ENCODE data around the gene PCCA. TPM values are rescaled to one million over a fixed set of nuclear protein-coding genes. Genes with fewer than 3 reads are reported as not detected.

The PCCA gene
- polyA plus RNA-seq, 1 donor: 20.0 TPM

- 92% methylated on average over 2 of the region's 2 CpGs for WGBS (ENCODE audit: insufficient coverage, low lambda C conversion rate)
- Histone ChIP-seq H3K36me3 (ENCODE audit: control insufficient read depth, insufficient read depth, low read length) (no peaks in the 10 kb centered on the region), H3K27me3 (ENCODE audit: control insufficient read depth, insufficient read depth, low read length) (no peaks in the 10 kb centered on the region), H3K9me3 (ENCODE audit: control insufficient read depth, low read depth, low read length) (no peaks in the 10 kb centered on the region), H3K27ac (ENCODE audit: low read length) (no peak overlapping the region), H3K4me3 (ENCODE audit: low read length) (no peak overlapping the region), H3K4me1 (ENCODE audit: control insufficient read depth, insufficient read depth, low read length) (peaks cover 5% of the 10 kb centered on the region)
- DNase-seq: no peak
Observed at GRCh38 chr13:100178309-100178708, 89.4 kb downstream of the PCCA start.

- DNase-seq: no peak
- no peaks in the 10 kb centered on the region for H3K27me3 ChIP-seq (ENCODE audit: control insufficient read depth, insufficient read depth, low read length)
- no peak overlapping the region for H3K27ac ChIP-seq (ENCODE audit: low read length)
- H3K4me1 ChIP-seq (ENCODE audit: control insufficient read depth, insufficient read depth, low read length): peaks cover 8% of the 10 kb centered on the region
- no peaks in the 10 kb centered on the region for H3K9me3 ChIP-seq (ENCODE audit: control insufficient read depth, low read depth, low read length)
- H3K36me3 ChIP-seq (ENCODE audit: control insufficient read depth, insufficient read depth, low read length): no peaks in the 10 kb centered on the region
- H3K4me3 ChIP-seq (ENCODE audit: low read length): no peak overlapping the region
- no CpG with 5 or more reads among the region's 3 CpGs for WGBS (ENCODE audit: insufficient coverage, low lambda C conversion rate)
Observed at GRCh38 chr13:100179276-100179675, 90.4 kb downstream of the PCCA start.

- peak overlapping the region; percentile 4 for H3K27ac ChIP-seq (ENCODE audit: low read length)
- H3K36me3 ChIP-seq (ENCODE audit: control insufficient read depth, insufficient read depth, low read length): no peaks in the 10 kb centered on the region
- 20% methylated on average over 1 of the region's 4 CpGs for WGBS (ENCODE audit: insufficient coverage, low lambda C conversion rate)
- no peaks in the 10 kb centered on the region for H3K27me3 ChIP-seq (ENCODE audit: control insufficient read depth, insufficient read depth, low read length)
- H3K4me3 ChIP-seq (ENCODE audit: low read length): no peak overlapping the region
- peak; percentile 9 to 52 for DNase-seq
- no peaks in the 10 kb centered on the region for H3K9me3 ChIP-seq (ENCODE audit: control insufficient read depth, low read depth, low read length)
- H3K4me1 ChIP-seq (ENCODE audit: control insufficient read depth, insufficient read depth, low read length): peaks cover 8% of the 10 kb centered on the region
Observed at GRCh38 chr13:100182900-100183490, 94.1 kb downstream of the PCCA start.

GRCh38 chr13:100184095-100184494 is 95.2 kb downstream of the PCCA start:
- peaks cover 8% of the 10 kb centered on the region for H3K4me1 ChIP-seq (ENCODE audit: control insufficient read depth, insufficient read depth, low read length)
- no peak overlapping the region for H3K4me3 ChIP-seq (ENCODE audit: low read length)
- no peak overlapping the region for H3K27ac ChIP-seq (ENCODE audit: low read length)
- H3K9me3 ChIP-seq (ENCODE audit: control insufficient read depth, low read depth, low read length): no peaks in the 10 kb centered on the region
- DNase-seq: no peak
- H3K27me3 ChIP-seq (ENCODE audit: control insufficient read depth, insufficient read depth, low read length): no peaks in the 10 kb centered on the region
- 100% methylated on average over 1 of the region's 3 CpGs for WGBS (ENCODE audit: insufficient coverage, low lambda C conversion rate)
- no peaks in the 10 kb centered on the region for H3K36me3 ChIP-seq (ENCODE audit: control insufficient read depth, insufficient read depth, low read length)

- Histone ChIP-seq H3K27me3 (ENCODE audit: control insufficient read depth, insufficient read depth, low read length) (no peaks in the 10 kb centered on the region), H3K9me3 (ENCODE audit: control insufficient read depth, low read depth, low read length) (no peaks in the 10 kb centered on the region), H3K27ac (ENCODE audit: low read length) (no peak overlapping the region), H3K4me1 (ENCODE audit: control insufficient read depth, insufficient read depth, low read length) (peaks cover 3% of the 10 kb centered on the region), H3K4me3 (ENCODE audit: low read length) (no peak overlapping the region), H3K36me3 (ENCODE audit: control insufficient read depth, insufficient read depth, low read length) (no peaks in the 10 kb centered on the region)
- DNase-seq: no peak
- WGBS (ENCODE audit: insufficient coverage, low lambda C conversion rate): no CpG with 5 or more reads among the region's 1 CpG
Observed at GRCh38 chr13:100195568-100195967, 106.7 kb downstream of the PCCA start.

GRCh38 chr13:100196375-100196774 is 107.5 kb downstream of the PCCA start:
- Histone ChIP-seq H3K4me3 (ENCODE audit: low read length) (no peak overlapping the region), H3K4me1 (ENCODE audit: control insufficient read depth, insufficient read depth, low read length) (peaks cover 3% of the 10 kb centered on the region), H3K36me3 (ENCODE audit: control insufficient read depth, insufficient read depth, low read length) (no peaks in the 10 kb centered on the region), H3K27ac (ENCODE audit: low read length) (no peak overlapping the region), H3K9me3 (ENCODE audit: control insufficient read depth, low read depth, low read length) (no peaks in the 10 kb centered on the region), H3K27me3 (ENCODE audit: control insufficient read depth, insufficient read depth, low read length) (no peaks in the 10 kb centered on the region)
- DNase-seq: no peak
- no CpG with 5 or more reads among the region's 3 CpGs for WGBS (ENCODE audit: insufficient coverage, low lambda C conversion rate)

- peaks cover 3% of the 10 kb centered on the region for H3K4me1 ChIP-seq (ENCODE audit: control insufficient read depth, insufficient read depth, low read length)
- H3K36me3 ChIP-seq (ENCODE audit: control insufficient read depth, insufficient read depth, low read length): no peaks in the 10 kb centered on the region
- no peak for DNase-seq
- H3K27ac ChIP-seq (ENCODE audit: low read length): no peak overlapping the region
- WGBS (ENCODE audit: insufficient coverage, low lambda C conversion rate): no CpG with 5 or more reads among the region's 1 CpG
- H3K4me3 ChIP-seq (ENCODE audit: low read length): no peak overlapping the region
- H3K27me3 ChIP-seq (ENCODE audit: control insufficient read depth, insufficient read depth, low read length): no peaks in the 10 kb centered on the region
- H3K9me3 ChIP-seq (ENCODE audit: control insufficient read depth, low read depth, low read length): peaks cover 3% of the 10 kb centered on the region
Observed at GRCh38 chr13:100197116-100197515, 108.2 kb downstream of the PCCA start.

- peaks cover 5% of the 10 kb centered on the region for H3K9me3 ChIP-seq (ENCODE audit: control insufficient read depth, low read depth, low read length)
- H3K27me3 ChIP-seq (ENCODE audit: control insufficient read depth, insufficient read depth, low read length): no peaks in the 10 kb centered on the region
- WGBS (ENCODE audit: insufficient coverage, low lambda C conversion rate): no CpG with 5 or more reads among the region's 5 CpGs
- H3K4me1 ChIP-seq (ENCODE audit: control insufficient read depth, insufficient read depth, low read length): peaks cover 3% of the 10 kb centered on the region
- DNase-seq: peak in 1 of 2 donors; percentile 9
- H3K27ac ChIP-seq (ENCODE audit: low read length): no peak overlapping the region
- no peak overlapping the region for H3K4me3 ChIP-seq (ENCODE audit: low read length)
- no peaks in the 10 kb centered on the region for H3K36me3 ChIP-seq (ENCODE audit: control insufficient read depth, insufficient read depth, low read length)
Observed at GRCh38 chr13:100197591-100198365, 108.9 kb downstream of the PCCA start.

GRCh38 chr13:100203696-100204367 is 114.9 kb downstream of the PCCA start:
- Histone ChIP-seq H3K27me3 (ENCODE audit: control insufficient read depth, insufficient read depth, low read length) (no peaks in the 10 kb centered on the region), H3K27ac (ENCODE audit: low read length) (no peak overlapping the region), H3K36me3 (ENCODE audit: control insufficient read depth, insufficient read depth, low read length) (no peaks in the 10 kb centered on the region), H3K9me3 (ENCODE audit: control insufficient read depth, low read depth, low read length) (peaks cover 10% of the 10 kb centered on the region), H3K4me3 (ENCODE audit: low read length) (no peak overlapping the region), H3K4me1 (ENCODE audit: control insufficient read depth, insufficient read depth, low read length) (no peaks in the 10 kb centered on the region)
- DNase-seq: no peak
- 100% methylated on average over 1 of the region's 6 CpGs for WGBS (ENCODE audit: insufficient coverage, low lambda C conversion rate)

GRCh38 chr13:100208002-100208401 is 119.1 kb downstream of the PCCA start:
- H3K27ac ChIP-seq (ENCODE audit: low read length): no peak overlapping the region
- peaks cover 2% of the 10 kb centered on the region for H3K36me3 ChIP-seq (ENCODE audit: control insufficient read depth, insufficient read depth, low read length)
- H3K27me3 ChIP-seq (ENCODE audit: control insufficient read depth, insufficient read depth, low read length): no peaks in the 10 kb centered on the region
- 94% methylated on average over 2 of the region's 4 CpGs for WGBS (ENCODE audit: insufficient coverage, low lambda C conversion rate)
- no peak overlapping the region for H3K4me3 ChIP-seq (ENCODE audit: low read length)
- no peak for DNase-seq
- H3K4me1 ChIP-seq (ENCODE audit: control insufficient read depth, insufficient read depth, low read length): no peaks in the 10 kb centered on the region
- H3K9me3 ChIP-seq (ENCODE audit: control insufficient read depth, low read depth, low read length): peaks cover 3% of the 10 kb centered on the region

All from large intestine (tissue), 3 donors.